Brain microvascular endothelial cell (primary cell): ENCODE measurements around the gene MAP4K3.
A peak's percentile ranks its signal among the peaks of the same experiment; 100 is the strongest.

Experiments used
- DNase-seq: peaks from one replicate; pipeline ENCODE4 v3.0.0-alpha.2; 2020
- H3K27ac ChIP-seq: fragments of 250-450 bp; sonication (Bioruptor Pico); 2 replicates; pipeline ENCODE4 v1.5.1; 2020; ENCODE audit warnings: mild to moderate bottlenecking, moderate library complexity
- H3K27me3 ChIP-seq: fragments of 250-450 bp; sonication (Bioruptor Pico); replicated peaks from 2 replicates; pipeline ENCODE4 v1.5.1; 2020; ENCODE audit warnings: mild to moderate bottlenecking
- H3K36me3 ChIP-seq: fragments of 250-450 bp; sonication (Bioruptor Pico); replicated peaks from 2 replicates; pipeline ENCODE4 v1.5.1; 2020; ENCODE audit warnings: mild to moderate bottlenecking
- H3K4me3 ChIP-seq: 2 replicates; pipeline ENCODE4 v1.5.1; 2011; ENCODE audit warnings: low read depth, mild to moderate bottlenecking, control low read depth, low read length, moderate library complexity
- in situ Hi-C: cut with HindIII; loops from 2 replicates; pipeline ENCODE4 v1.10.0; 2017; ENCODE audit warnings: low sequenced_read_pairs, low pct_ligation_motif_present
- TF ChIP-seq, protein P1 (sequence below): IDR thresholded peaks from 2 replicates; pipeline ENCODE4 v1.5.1; 2011; ENCODE audit warnings: low read depth, mild to moderate bottlenecking, moderate library complexity, low read length, control low read depth, inconsistent platforms; ENCODE audit errors: missing control alignments

MAP4K3 gene

DNA sequence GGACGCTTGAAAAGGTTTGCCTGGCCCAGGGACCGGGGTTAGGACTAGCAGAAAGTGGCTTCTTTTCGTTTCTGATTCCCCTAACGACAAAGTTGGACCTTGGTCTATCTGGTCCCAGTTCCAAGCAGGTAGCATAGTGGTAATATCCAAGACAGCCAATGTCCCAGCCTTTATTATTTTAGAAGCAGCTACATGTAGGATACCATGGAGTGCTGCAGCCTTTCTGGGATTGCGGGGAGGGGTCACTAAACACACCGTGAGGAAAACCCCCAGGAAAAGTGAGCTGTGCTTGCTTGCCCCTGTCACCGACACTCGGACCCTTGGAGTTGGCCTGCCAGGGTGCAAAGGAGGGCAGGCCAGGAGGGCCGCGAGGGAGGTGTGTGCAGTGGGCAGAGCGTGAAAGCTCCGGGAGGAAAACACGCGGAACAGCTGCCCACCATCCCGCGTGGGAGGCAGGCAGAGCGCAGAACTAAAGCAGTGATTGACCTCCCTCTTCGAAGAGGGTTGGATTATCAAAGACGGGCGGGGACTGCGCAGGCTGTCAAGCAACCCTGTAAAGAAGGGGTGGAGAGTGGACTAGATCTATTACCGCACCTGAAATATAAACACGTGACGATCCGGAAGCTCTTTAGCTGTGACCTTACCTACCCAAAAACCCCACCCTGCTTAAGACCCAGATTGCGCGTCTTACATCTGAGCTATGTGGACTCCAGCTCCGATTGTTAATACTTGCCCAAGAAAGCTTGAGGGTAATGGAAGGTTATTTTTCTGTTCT lies 624 bp upstream of the MAP4K3 start:
- in situ Hi-C loops: no loop called here
- Histone ChIP-seq H3K27ac (peak overlapping the region; percentile 95), H3K4me3 (peak overlapping the region; percentile 88), H3K36me3 (peaks cover 3% of the 10 kb centered on the region), H3K27me3 (no peaks in the 10 kb centered on the region)
- TF ChIP-seq, protein P1, sequence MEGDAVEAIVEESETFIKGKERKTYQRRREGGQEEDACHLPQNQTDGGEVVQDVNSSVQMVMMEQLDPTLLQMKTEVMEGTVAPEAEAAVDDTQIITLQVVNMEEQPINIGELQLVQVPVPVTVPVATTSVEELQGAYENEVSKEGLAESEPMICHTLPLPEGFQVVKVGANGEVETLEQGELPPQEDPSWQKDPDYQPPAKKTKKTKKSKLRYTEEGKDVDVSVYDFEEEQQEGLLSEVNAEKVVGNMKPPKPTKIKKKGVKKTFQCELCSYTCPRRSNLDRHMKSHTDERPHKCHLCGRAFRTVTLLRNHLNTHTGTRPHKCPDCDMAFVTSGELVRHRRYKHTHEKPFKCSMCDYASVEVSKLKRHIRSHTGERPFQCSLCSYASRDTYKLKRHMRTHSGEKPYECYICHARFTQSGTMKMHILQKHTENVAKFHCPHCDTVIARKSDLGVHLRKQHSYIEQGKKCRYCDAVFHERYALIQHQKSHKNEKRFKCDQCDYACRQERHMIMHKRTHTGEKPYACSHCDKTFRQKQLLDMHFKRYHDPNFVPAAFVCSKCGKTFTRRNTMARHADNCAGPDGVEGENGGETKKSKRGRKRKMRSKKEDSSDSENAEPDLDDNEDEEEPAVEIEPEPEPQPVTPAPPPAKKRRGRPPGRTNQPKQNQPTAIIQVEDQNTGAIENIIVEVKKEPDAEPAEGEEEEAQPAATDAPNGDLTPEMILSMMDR: no peak
- no peak for DNase-seq

DNA sequence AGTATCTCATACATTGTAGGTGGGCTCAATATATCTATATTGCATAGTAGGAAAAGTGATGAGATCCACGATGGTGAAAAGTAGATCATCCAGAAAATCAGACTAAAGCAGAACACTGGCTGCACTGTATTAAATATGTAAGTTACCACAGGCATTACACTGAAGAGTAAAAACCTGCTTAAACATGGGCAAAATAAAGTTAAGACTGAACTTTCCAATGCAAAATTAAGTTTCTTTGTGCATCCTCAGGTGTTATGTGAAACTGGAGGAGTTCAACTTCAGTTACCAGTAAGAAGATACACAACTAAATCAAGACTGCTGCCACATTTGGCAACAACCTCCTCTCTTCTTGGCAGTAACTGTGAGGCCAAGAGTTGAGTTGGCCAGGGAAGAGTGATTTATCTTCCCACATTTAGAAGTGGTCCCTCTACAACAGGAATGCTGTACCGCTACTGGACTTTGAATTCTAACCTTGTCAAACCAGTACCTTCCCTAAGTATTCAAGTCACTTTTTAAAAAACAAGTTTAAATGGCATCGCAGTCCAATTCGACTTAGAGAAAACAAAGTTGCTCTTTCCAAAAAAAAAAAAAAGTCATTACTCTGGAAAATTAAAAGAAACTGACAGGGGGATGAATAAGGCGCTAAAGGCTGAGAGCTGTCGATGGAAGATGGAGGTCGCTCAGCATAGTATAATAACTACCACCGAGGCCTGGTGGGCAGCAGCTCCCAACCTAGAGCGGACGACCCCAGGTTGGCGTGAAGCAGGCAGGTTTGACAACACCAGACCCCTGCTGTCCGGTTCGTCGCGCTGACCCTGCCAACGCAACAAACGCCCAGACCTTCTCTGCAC lies 1.1 kb downstream of the MAP4K3 start:
- in situ Hi-C loops: no loop called here
- H3K36me3 ChIP-seq: peaks cover 3% of the 10 kb centered on the region
- no peaks in the 10 kb centered on the region for H3K27me3 ChIP-seq
- peak overlapping the region; percentile 95 for H3K27ac ChIP-seq
- no peak for DNase-seq
- H3K4me3 ChIP-seq: peak overlapping the region; percentile 88
- TF ChIP-seq, protein P1: peak; percentile 15

DNA sequence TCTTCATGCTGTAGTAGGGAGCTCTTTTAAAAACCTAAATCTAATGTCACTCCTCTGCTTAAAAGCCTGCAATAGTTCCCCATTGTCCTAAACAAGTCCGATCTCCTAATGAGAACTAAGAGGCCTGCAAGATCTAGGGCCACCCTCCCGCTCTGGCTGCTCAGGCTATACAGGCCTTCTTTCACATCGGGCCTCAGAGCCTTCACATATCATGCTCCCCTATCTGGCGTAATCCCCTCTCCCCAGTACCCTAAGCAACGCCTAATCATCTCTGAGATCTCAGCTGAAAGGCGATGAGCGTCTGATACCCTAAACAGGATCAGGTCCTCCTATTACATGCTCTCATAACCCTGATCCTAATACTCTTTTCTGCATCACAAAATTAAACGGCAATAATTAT lies 1.9 kb downstream of the MAP4K3 start:
- TF ChIP-seq, protein P1: no peak
- in situ Hi-C loops: no loop called here
- peak overlapping the region; percentile 0 for H3K27ac ChIP-seq
- peak overlapping the region; percentile 88 for H3K4me3 ChIP-seq
- no peaks in the 10 kb centered on the region for H3K27me3 ChIP-seq
- peaks cover 3% of the 10 kb centered on the region for H3K36me3 ChIP-seq
- DNase-seq: no peak

DNA sequence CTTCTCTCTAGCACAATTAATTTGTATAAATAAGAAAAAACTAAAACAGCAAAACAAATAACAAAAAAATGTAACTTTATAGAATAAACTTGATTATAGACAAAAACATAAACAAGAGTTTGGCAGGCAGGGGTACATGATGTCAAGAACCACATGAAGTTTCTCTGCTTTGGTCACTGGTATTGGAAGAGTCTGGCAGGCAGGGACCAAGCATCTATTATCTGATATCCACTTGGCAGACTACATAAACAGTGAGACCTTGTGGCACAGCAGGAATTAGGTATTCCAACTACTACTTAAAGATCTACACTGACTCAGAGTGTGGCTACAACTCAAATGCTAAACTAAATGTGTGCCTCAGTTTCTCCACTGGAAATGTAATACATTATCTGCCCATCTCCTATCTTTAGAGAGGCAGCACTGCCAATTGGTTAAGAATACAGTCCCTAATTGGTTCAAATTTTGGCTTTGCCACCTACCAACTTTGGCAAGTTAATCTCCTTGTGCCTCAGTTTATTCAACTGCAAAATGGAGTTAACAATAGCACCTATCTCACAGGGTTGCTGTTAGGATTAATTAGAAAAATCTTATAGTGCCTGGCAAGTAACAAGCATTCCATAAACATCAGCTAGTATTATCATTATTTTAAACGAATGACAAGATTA lies 2.7 kb downstream of the MAP4K3 start:
- TF ChIP-seq, protein P1: no peak
- in situ Hi-C loops: no loop called here
- Histone ChIP-seq H3K4me3 (no peak overlapping the region), H3K27me3 (no peaks in the 10 kb centered on the region), H3K27ac (no peak overlapping the region), H3K36me3 (peaks cover 3% of the 10 kb centered on the region)
- DNase-seq: no peak

DNA sequence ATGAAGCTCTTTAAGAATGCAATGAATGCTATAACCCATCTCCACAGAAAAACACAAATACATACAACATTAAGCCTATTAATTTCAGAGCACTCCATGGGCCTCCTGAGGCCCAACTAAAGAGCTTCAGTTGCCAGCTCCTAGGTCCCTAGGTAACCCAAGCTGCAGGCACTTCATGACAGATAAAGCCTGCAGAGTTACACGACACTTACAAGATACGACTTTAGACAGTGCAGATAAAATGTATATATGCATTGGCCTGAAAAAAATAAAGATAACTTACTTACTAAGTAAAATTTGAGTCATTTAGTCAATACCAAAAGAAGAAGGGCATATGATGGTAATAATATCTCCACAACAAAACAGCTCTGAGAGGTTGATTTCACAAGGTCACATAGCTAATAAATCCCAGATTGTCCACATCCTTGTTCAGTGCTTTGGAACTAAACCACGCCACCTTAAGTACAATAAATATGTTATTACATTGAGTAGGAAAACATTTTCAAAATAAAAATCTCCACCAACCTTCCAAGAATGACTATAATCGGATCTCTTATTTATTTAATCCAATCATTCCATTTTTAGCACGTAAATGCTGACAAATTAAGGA lies 3.4 kb downstream of the MAP4K3 start:
- Histone ChIP-seq H3K27me3 (no peaks in the 10 kb centered on the region), H3K4me3 (no peak overlapping the region), H3K27ac (no peak overlapping the region), H3K36me3 (peaks cover 3% of the 10 kb centered on the region)
- in situ Hi-C loops: no loop called here
- TF ChIP-seq, protein P1: no peak
- no peak for DNase-seq
